Measurements from ENCODE around the gene RBBP8NL. TPM values are rescaled to one million over a fixed set of nuclear protein-coding genes. Genes with fewer than 3 reads are reported as not detected.

Gene RBBP8NL
- total RNA-seq, 1 donor from 2014 or later: 0.10 TPM

GRCh38 chr20:62364911-62365736, 62.2 kb downstream of the RBBP8NL start:
- no peaks in the 10 kb centered on the region for H3K9me3 Mint-ChIP-seq (ENCODE audit: unreplicated experiment)
- no peak overlapping the region for H3K4me3 Mint-ChIP-seq (ENCODE audit: unreplicated experiment)
- TF ChIP-seq CTCF (IDR thresholded peaks at IDR 0.05; ENCODE audit: unreplicated experiment): no peak
- H3K27ac Mint-ChIP-seq (ENCODE audit: unreplicated experiment): no peak overlapping the region
- no peak for DNase-seq (ENCODE audit: low spot score)
- no peaks in the 10 kb centered on the region for H3K36me3 Mint-ChIP-seq (ENCODE audit: low read depth, unreplicated experiment)
- H3K27me3 Mint-ChIP-seq (ENCODE audit: unreplicated experiment): peaks cover 7% of the 10 kb centered on the region
- peaks cover 5% of the 10 kb centered on the region for H3K4me1 Mint-ChIP-seq (ENCODE audit: unreplicated experiment)

- no peaks in the 10 kb centered on the region for H3K9me3 Mint-ChIP-seq (ENCODE audit: unreplicated experiment)
- DNase-seq (ENCODE audit: low spot score): no peak
- no peak overlapping the region for H3K27ac Mint-ChIP-seq (ENCODE audit: unreplicated experiment)
- no peak for TF ChIP-seq CTCF (IDR thresholded peaks at IDR 0.05; ENCODE audit: unreplicated experiment)
- H3K27me3 Mint-ChIP-seq (ENCODE audit: unreplicated experiment): peaks cover 4% of the 10 kb centered on the region
- peaks cover 2% of the 10 kb centered on the region for H3K4me1 Mint-ChIP-seq (ENCODE audit: unreplicated experiment)
- no peaks in the 10 kb centered on the region for H3K36me3 Mint-ChIP-seq (ENCODE audit: low read depth, unreplicated experiment)
- no peak overlapping the region for H3K4me3 Mint-ChIP-seq (ENCODE audit: unreplicated experiment)
Observed at GRCh38 chr20:62363920-62364851, 63.2 kb downstream of the RBBP8NL start.

- TF ChIP-seq CTCF (IDR thresholded peaks at IDR 0.05; ENCODE audit: unreplicated experiment): no peak
- Mint-ChIP-seq H3K4me3 (ENCODE audit: unreplicated experiment) (no peak overlapping the region), H3K36me3 (ENCODE audit: low read depth, unreplicated experiment) (no peaks in the 10 kb centered on the region), H3K27me3 (ENCODE audit: unreplicated experiment) (peaks cover 4% of the 10 kb centered on the region), H3K4me1 (ENCODE audit: unreplicated experiment) (peaks cover under 1% of the 10 kb centered on the region), H3K27ac (ENCODE audit: unreplicated experiment) (no peak overlapping the region), H3K9me3 (ENCODE audit: unreplicated experiment) (no peaks in the 10 kb centered on the region)
- DNase-seq (ENCODE audit: low spot score): no peak
Observed at GRCh38 chr20:62362991-62363919, 64.1 kb downstream of the RBBP8NL start.

GRCh38 chr20:62362590-62362940, 64.8 kb downstream of the RBBP8NL start:
- Mint-ChIP-seq H3K4me3 (ENCODE audit: unreplicated experiment) (no peak overlapping the region), H3K27me3 (ENCODE audit: unreplicated experiment) (peaks cover 4% of the 10 kb centered on the region), H3K9me3 (ENCODE audit: unreplicated experiment) (no peaks in the 10 kb centered on the region), H3K36me3 (ENCODE audit: low read depth, unreplicated experiment) (no peaks in the 10 kb centered on the region), H3K27ac (ENCODE audit: unreplicated experiment) (no peak overlapping the region), H3K4me1 (ENCODE audit: unreplicated experiment) (no peaks in the 10 kb centered on the region)
- no peak for TF ChIP-seq CTCF (IDR thresholded peaks at IDR 0.05; ENCODE audit: unreplicated experiment)
- no peak for DNase-seq (ENCODE audit: low spot score)

Data from endothelial cell (in vitro differentiated cells).